Esophagus squamous epithelium (tissue), 4 donors: ENCODE data around the gene FAM98C.

Source experiments
- CTCF ChIP-seq, 6 experiments: fragments of 450-650 bp in 4 of 6; fragments of 200-600 bp in 2 of 6; sonication (generic) in 2 of 6; IDR thresholded peaks; one replicate each; pipeline ENCODE4 v1.5.1; 2016 to 2019; ENCODE audit warnings: antibody characterized with exemption in 6 of 6, mild to moderate bottlenecking in 4 of 6, moderate library complexity in 4 of 6
- POLR2A ChIP-seq, 4 donors: fragments of 450-650 bp; IDR thresholded peaks; one replicate each; pipeline ENCODE4 v1.6.1; 2017; ENCODE audit warnings: antibody characterized with exemption in 4 of 4, mild to moderate bottlenecking in 4 of 4, moderate library complexity in 3 of 4

- TF ChIP-seq POLR2A (IDR thresholded peaks at IDR 0.05): no peak
- no peak for TF ChIP-seq CTCF (IDR thresholded peaks at IDR 0.05)
Observed at GRCh38 chr19:38429055-38429810, 26.3 kb downstream of the FAM98C start.
